HCT116 (cell line): Measurements from ENCODE around the gene SPCS3.

ENCODE experiments used
- CEBPB ChIP-seq: IDR thresholded peaks from 2 replicates; pipeline ENCODE4 v1.6.1; 2012; ENCODE audit warnings: low read depth
- CTCF ChIP-seq, 3 experiments: fragments of 200-600 bp in 1 of 3; sonication (generic) in 1 of 3; IDR thresholded peaks in 2 of 3; conservative IDR thresholded peaks in 1 of 3; 2 replicates each; pipeline ENCODE4 v1.5.1; 2012 to 2017; ENCODE audit warnings: low read depth in 2 of 3, low read length in 2 of 3, antibody characterized with exemption in 1 of 3, borderline replicate concordance in 1 of 3, control low read depth in 1 of 3, mild to moderate bottlenecking in 1 of 3, mixed read lengths in 1 of 3, mixed run types in 1 of 3, moderate library complexity in 1 of 3; ENCODE audit not compliant: insufficient read depth in 1 of 3
- EZH2 ChIP-seq: fragments of 200-600 bp; sonication (generic); IDR thresholded peaks from 2 replicates; pipeline ENCODE4 v1.6.1; 2017; ENCODE audit warnings: antibody characterized with exemption, mixed run types
- EZH2phosphoT487 ChIP-seq: fragments of 200-600 bp; IDR thresholded peaks from 2 replicates; pipeline ENCODE4 v1.6.1; 2018; ENCODE audit warnings: antibody characterized with exemption, borderline replicate concordance
- POLR2A ChIP-seq: IDR thresholded peaks from 2 replicates; pipeline ENCODE4 v1.7.0; 2011; ENCODE audit warnings: borderline replicate concordance; ENCODE audit not compliant: insufficient read depth, insufficient read length; ENCODE audit errors: extremely low read depth
- POLR2AphosphoS5 ChIP-seq: IDR thresholded peaks from 2 replicates; pipeline ENCODE4 v1.6.1; 2011; ENCODE audit warnings: mild to moderate bottlenecking, low read depth, low read length, moderate library complexity
- RAD21 ChIP-seq: IDR thresholded peaks from 2 replicates; pipeline ENCODE4 v1.6.1; 2012; ENCODE audit warnings: low read depth, mild to moderate bottlenecking
- REST ChIP-seq: IDR thresholded peaks from 2 replicates; pipeline ENCODE4 v1.6.1; 2012; ENCODE audit warnings: low read depth
- SP1 ChIP-seq: IDR thresholded peaks from 2 replicates; pipeline ENCODE4 v1.6.1; 2012; ENCODE audit warnings: low read depth
- SRF ChIP-seq: IDR thresholded peaks from 2 replicates; pipeline ENCODE4 v1.6.1; 2012; ENCODE audit warnings: low read depth
- YY1 ChIP-seq: IDR thresholded peaks from 2 replicates; pipeline ENCODE4 v1.6.1; 2011; ENCODE audit warnings: low read length, low read depth, moderate library complexity, mild to moderate bottlenecking; ENCODE audit not compliant: insufficient replicate concordance; ENCODE audit errors: extremely low read depth
- ZNF274 ChIP-seq: fragments of 200-500 bp; sonication (Bioruptor generic); IDR thresholded peaks from 2 replicates; pipeline ENCODE4 v1.6.1; 2014; ENCODE audit warnings: mild to moderate bottlenecking, low read depth, low read length, inconsistent platforms
- TF ChIP-seq, protein P1 (sequence below): IDR thresholded peaks from 2 replicates; pipeline ENCODE4 v1.6.1; 2011; ENCODE audit warnings: mild to moderate bottlenecking, low read length, moderate library complexity; ENCODE audit not compliant: insufficient replicate concordance; ENCODE audit errors: extremely low read depth

DNA sequence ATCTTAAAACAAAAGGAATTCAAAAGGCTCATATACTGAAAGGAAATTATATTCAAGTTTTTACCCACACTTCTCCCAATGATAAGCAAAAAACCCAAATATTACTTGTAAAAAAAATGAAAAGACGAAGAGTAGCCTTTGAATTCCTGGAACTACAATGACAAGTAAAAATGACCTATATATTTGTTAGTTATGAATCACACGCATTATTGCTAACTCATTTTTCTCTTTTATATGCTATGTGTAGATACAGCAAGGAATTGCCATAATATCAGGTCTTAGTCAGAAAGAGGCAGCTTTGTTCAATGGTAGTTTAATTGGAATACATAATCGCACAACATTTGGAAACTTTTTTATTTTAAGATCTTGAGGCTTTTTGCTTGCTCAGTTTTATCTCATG is 28.0 kb upstream of the SPCS3 start:
- no peak for TF ChIP-seq ZNF274
- no peak for TF ChIP-seq SRF
- TF ChIP-seq CTCF (IDR thresholded peaks at IDR 0.05 in 2 of 3, conservative IDR thresholded peaks at IDR 0.05 in 1 of 3; ENCODE audit: borderline replicate concordance in 1 of 3, insufficient read depth in 1 of 3, low read depth in 2 of 3, low read length in 2 of 3) = no peak
- no peak for TF ChIP-seq EZH2
- TF ChIP-seq, protein P1, sequence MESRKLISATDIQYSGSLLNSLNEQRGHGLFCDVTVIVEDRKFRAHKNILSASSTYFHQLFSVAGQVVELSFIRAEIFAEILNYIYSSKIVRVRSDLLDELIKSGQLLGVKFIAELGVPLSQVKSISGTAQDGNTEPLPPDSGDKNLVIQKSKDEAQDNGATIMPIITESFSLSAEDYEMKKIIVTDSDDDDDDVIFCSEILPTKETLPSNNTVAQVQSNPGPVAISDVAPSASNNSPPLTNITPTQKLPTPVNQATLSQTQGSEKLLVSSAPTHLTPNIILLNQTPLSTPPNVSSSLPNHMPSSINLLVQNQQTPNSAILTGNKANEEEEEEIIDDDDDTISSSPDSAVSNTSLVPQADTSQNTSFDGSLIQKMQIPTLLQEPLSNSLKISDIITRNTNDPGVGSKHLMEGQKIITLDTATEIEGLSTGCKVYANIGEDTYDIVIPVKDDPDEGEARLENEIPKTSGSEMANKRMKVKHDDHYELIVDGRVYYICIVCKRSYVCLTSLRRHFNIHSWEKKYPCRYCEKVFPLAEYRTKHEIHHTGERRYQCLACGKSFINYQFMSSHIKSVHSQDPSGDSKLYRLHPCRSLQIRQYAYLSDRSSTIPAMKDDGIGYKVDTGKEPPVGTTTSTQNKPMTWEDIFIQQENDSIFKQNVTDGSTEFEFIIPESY = no peak
- no peak for TF ChIP-seq POLR2AphosphoS5
- no peak for TF ChIP-seq POLR2A
- TF ChIP-seq YY1 = no peak
- no peak for TF ChIP-seq RAD21
- no peak for TF ChIP-seq REST
- TF ChIP-seq CEBPB = no peak
- TF ChIP-seq SP1 = no peak
- TF ChIP-seq EZH2phosphoT487 = no peak
